ENCODE results near the gene PSMB5. TPM values are rescaled to one million over a fixed set of nuclear protein-coding genes. Genes with fewer than 3 reads are reported as not detected.
A peak's percentile ranks its signal among the peaks of the same experiment; 100 is the strongest.

Gene PSMB5
- total and polyA plus RNA-seq, 2 of the 13 experiments (the other 11 are each of a cell fraction or from before 2014, with no cell fraction given): 705 to 871 TPM

- TF ChIP-seq ZNF318 (CRISPR knock-in tag; IDR thresholded peaks at IDR 0.05) (no peak; the same call in 1 of the 2 replicates), ZNF776 (CRISPR knock-in tag; IDR thresholded peaks at IDR 0.05) (no peak), FOXA3 (CRISPR knock-in tag; IDR thresholded peaks at IDR 0.05) (peak; percentile 43; the same call in 1 of the 2 replicates), SIX1 (CRISPR knock-in tag; IDR thresholded peaks at IDR 0.05; ENCODE audit: borderline replicate concordance) (peak; percentile 53; the same call in 1 of the 2 replicates), ZNF468 (CRISPR knock-in tag; IDR thresholded peaks at IDR 0.05) (no peak; the same call in 1 of the 2 replicates), SMAD3 (CRISPR knock-in tag; IDR thresholded peaks at IDR 0.05) (peak; percentile 96), REL (CRISPR knock-in tag; conservative IDR thresholded peaks at IDR 0.05) (no peak), PAWR (CRISPR knock-in tag; IDR thresholded peaks at IDR 0.05; ENCODE audit: borderline replicate concordance) (no peak), ZNF550 (CRISPR knock-in tag; IDR thresholded peaks at IDR 0.05; ENCODE audit: borderline replicate concordance) (0 out of 2 replicates have a peak, but pooled peaks have one; percentile 48), MLLT10 (CRISPR knock-in tag; IDR thresholded peaks at IDR 0.05) (no peak), CREB1 (IDR thresholded peaks at IDR 0.05) (no peak), CREB1 (CRISPR knock-in tag; IDR thresholded peaks at IDR 0.05) (no peak), ZBTB4 (CRISPR knock-in tag; IDR thresholded peaks at IDR 0.05; ENCODE audit: borderline replicate concordance) (no peak), ZNF138 (CRISPR knock-in tag; IDR thresholded peaks at IDR 0.05; ENCODE audit: low read depth) (no peak), ATF7 (IDR thresholded peaks at IDR 0.05) (no peak), ATF7 (CRISPR knock-in tag; IDR thresholded peaks at IDR 0.05) (no peak), MTA1 (CRISPR knock-in tag; IDR thresholded peaks at IDR 0.05; ENCODE audit: borderline replicate concordance) (no peak), GATAD1 (CRISPR knock-in tag; IDR thresholded peaks at IDR 0.05) (peak; percentile 81), HNRNPK (IDR thresholded peaks at IDR 0.05; ENCODE audit: low read depth, low read length, poor library complexity, severe bottlenecking) (no peak), NCOA5 (CRISPR knock-in tag; IDR thresholded peaks at IDR 0.05) (no peak)
Observed at GRCh38 chr14:23068789-23069412, 34.2 kb upstream of the PSMB5 start (continued).
